ENCODE data around the gene PAM16. TPM values are rescaled to one million over a fixed set of nuclear protein-coding genes. Genes with fewer than 3 reads are reported as not detected.

PAM16 gene
- total and polyA plus RNA-seq, 9 of the 15 experiments (the other 6 are each of a cell fraction or from before 2014, with no cell fraction given) = 38.7 to 273 (median 79.3) TPM

DNA sequence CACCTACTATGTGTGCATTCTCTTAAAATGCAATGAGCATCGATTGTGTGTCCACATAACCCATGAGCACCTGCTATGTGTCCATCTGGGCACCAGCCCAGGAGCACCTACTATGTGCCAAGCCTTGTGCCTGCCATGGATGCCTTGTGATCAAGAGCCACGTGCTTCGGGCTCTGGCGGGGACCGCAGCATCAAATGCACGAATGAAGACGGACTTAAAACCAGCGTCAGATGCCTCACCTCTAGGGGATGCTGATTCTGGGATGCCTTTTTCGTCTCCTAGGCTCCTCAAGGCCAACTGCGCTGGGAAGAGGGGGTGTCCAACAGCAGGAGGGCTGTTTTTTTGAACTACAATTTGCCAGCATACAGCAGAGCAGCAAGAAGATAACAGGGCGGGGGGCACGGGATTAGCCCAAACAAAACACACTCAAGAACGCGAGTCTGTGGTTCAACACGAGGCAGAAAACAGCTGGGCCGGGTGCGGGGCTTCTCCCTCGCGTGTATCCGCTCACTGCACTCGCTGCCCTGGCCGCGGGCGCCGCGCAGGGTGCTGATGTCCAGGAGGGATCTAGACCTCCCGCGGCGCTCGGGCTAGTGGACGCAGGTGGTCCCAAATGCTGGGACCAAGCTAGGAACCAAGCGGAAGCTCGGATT, 36.5 kb downstream of the PAM16 start (continued):
- no peak for TF ChIP-seq TSHZ1 (CRISPR knock-in tag; IDR thresholded peaks at IDR 0.05)
- TF ChIP-seq, protein P1, sequence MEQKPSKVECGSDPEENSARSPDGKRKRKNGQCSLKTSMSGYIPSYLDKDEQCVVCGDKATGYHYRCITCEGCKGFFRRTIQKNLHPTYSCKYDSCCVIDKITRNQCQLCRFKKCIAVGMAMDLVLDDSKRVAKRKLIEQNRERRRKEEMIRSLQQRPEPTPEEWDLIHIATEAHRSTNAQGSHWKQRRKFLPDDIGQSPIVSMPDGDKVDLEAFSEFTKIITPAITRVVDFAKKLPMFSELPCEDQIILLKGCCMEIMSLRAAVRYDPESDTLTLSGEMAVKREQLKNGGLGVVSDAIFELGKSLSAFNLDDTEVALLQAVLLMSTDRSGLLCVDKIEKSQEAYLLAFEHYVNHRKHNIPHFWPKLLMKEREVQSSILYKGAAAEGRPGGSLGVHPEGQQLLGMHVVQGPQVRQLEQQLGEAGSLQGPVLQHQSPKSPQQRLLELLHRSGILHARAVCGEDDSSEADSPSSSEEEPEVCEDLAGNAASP (IDR thresholded peaks at IDR 0.05) = no peak
- no peak for TF ChIP-seq ZNF140 (CRISPR knock-in tag; IDR thresholded peaks at IDR 0.05)
- TF ChIP-seq JUND (IDR thresholded peaks at IDR 0.05; ENCODE audit: borderline replicate concordance, low read depth, low read length) = no peak
- no peak for TF ChIP-seq JUND (tag; IDR thresholded peaks at IDR 0.05; ENCODE audit: borderline replicate concordance, low read depth, low read length)
- TF ChIP-seq TAF9B (IDR thresholded peaks at IDR 0.05; ENCODE audit: partially characterized antibody) = no peak
- TF ChIP-seq TAL1 (IDR thresholded peaks at IDR 0.05) = no peak
- TF ChIP-seq RFX5 (IDR thresholded peaks at IDR 0.05; ENCODE audit: low read depth, low read length) = no peak
- no peak for TF ChIP-seq E2F1 (CRISPR knock-in tag; IDR thresholded peaks at IDR 0.05)
- no peak for TF ChIP-seq HMGN3 (IDR thresholded peaks at IDR 0.05; ENCODE audit: borderline replicate concordance, extremely low read depth, insufficient read length, low read depth, low read length)
- TF ChIP-seq TEAD4 (IDR thresholded peaks at IDR 0.05; ENCODE audit: low read length) = no peak
- TF ChIP-seq TEAD4 (CRISPR knock-in tag; IDR thresholded peaks at IDR 0.05; ENCODE audit: borderline replicate concordance) = no peak
- TF ChIP-seq, protein P2, sequence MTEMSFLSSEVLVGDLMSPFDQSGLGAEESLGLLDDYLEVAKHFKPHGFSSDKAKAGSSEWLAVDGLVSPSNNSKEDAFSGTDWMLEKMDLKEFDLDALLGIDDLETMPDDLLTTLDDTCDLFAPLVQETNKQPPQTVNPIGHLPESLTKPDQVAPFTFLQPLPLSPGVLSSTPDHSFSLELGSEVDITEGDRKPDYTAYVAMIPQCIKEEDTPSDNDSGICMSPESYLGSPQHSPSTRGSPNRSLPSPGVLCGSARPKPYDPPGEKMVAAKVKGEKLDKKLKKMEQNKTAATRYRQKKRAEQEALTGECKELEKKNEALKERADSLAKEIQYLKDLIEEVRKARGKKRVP (CRISPR knock-in tag; IDR thresholded peaks at IDR 0.05) = no peak
- no peak for TF ChIP-seq SMAD1 (IDR thresholded peaks at IDR 0.05; ENCODE audit: low read depth, low read length, partially characterized antibody)
- TF ChIP-seq ZNF184 (CRISPR knock-in tag; IDR thresholded peaks at IDR 0.05) = no peak
- TF ChIP-seq, protein P3, sequence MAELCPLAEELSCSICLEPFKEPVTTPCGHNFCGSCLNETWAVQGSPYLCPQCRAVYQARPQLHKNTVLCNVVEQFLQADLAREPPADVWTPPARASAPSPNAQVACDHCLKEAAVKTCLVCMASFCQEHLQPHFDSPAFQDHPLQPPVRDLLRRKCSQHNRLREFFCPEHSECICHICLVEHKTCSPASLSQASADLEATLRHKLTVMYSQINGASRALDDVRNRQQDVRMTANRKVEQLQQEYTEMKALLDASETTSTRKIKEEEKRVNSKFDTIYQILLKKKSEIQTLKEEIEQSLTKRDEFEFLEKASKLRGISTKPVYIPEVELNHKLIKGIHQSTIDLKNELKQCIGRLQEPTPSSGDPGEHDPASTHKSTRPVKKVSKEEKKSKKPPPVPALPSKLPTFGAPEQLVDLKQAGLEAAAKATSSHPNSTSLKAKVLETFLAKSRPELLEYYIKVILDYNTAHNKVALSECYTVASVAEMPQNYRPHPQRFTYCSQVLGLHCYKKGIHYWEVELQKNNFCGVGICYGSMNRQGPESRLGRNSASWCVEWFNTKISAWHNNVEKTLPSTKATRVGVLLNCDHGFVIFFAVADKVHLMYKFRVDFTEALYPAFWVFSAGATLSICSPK (IDR thresholded peaks at IDR 0.05; ENCODE audit: borderline replicate concordance) = no peak
- TF ChIP-seq HBP1 (CRISPR knock-in tag; IDR thresholded peaks at IDR 0.05) = no peak
- no peak for TF ChIP-seq PPARD (CRISPR knock-in tag; IDR thresholded peaks at IDR 0.05)

Measured in K562 (cell line).